ENCODE results near the gene ZIM2.
"Not testable (repeated sequence)": the region's sequence is repeated elsewhere in the genome, so short reads cannot be mapped to it uniquely, and the experiment has no call there.

The ZIM2 gene

GRCh38 chr19:56858026-56858425, 17.5 kb upstream of the ZIM2 start:
- H3K9me3 Mint-ChIP-seq, result peaks cover 43% of the 10 kb centered on the region
- H3K27me3 Mint-ChIP-seq, result no peaks in the 10 kb centered on the region
- H3K27ac Mint-ChIP-seq, result no peak overlapping the region
- DNase-seq, result no peak
- H3K36me3 Mint-ChIP-seq (ENCODE audit: low read depth), result no peaks in the 10 kb centered on the region
- H3K4me1 Mint-ChIP-seq (ENCODE audit: low read depth), result no peaks in the 10 kb centered on the region
- H3K4me3 Mint-ChIP-seq, result no peak overlapping the region

- H3K36me3 Mint-ChIP-seq (ENCODE audit: low read depth), result peaks cover 4% of the 10 kb centered on the region
- no peak for DNase-seq
- no peak overlapping the region for H3K27ac Mint-ChIP-seq
- no peak overlapping the region for H3K4me3 Mint-ChIP-seq
- H3K4me1 Mint-ChIP-seq (ENCODE audit: low read depth), result no peaks in the 10 kb centered on the region
- H3K27me3 Mint-ChIP-seq, result no peaks in the 10 kb centered on the region
- peaks cover 50% of the 10 kb centered on the region for H3K9me3 Mint-ChIP-seq
Observed at GRCh38 chr19:56856822-56857221, 16.3 kb upstream of the ZIM2 start.

- not testable (repeated sequence) for H3K27me3 Mint-ChIP-seq; H3K4me3 Mint-ChIP-seq; H3K27ac Mint-ChIP-seq; H3K4me1 Mint-ChIP-seq (ENCODE audit: low read depth); H3K36me3 Mint-ChIP-seq (ENCODE audit: low read depth); DNase-seq
- H3K9me3 Mint-ChIP-seq, result peaks cover 62% of the 10 kb centered on the region
Observed at GRCh38 chr19:56852361-56852760, 11.8 kb upstream of the ZIM2 start.

DNA sequence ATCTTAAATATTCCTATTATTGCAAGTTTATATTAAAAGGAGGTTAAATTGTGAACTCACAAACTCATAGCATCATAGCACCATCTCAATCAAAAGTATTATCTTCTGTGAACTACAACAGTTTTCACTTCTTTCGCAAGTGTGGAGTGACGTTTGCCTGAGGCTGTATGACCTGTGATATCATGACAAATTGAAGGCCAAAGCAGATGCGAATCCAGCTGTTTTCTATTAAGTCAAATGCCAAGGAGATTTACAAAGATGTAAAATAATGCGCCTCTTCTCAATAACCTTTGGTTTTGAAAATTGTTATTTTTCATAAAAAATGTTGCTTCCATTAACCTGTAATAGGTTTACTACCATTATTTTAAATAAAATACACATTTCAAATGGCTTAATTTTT, 7.6 kb upstream of the ZIM2 start:
- Mint-ChIP-seq H3K27ac (no peak overlapping the region), H3K4me3 (no peak overlapping the region), H3K4me1 (ENCODE audit: low read depth) (no peaks in the 10 kb centered on the region), H3K36me3 (ENCODE audit: low read depth) (peaks cover 4% of the 10 kb centered on the region), H3K9me3 (peaks cover 49% of the 10 kb centered on the region), H3K27me3 (no peaks in the 10 kb centered on the region)
- DNase-seq, result no peak

DNA sequence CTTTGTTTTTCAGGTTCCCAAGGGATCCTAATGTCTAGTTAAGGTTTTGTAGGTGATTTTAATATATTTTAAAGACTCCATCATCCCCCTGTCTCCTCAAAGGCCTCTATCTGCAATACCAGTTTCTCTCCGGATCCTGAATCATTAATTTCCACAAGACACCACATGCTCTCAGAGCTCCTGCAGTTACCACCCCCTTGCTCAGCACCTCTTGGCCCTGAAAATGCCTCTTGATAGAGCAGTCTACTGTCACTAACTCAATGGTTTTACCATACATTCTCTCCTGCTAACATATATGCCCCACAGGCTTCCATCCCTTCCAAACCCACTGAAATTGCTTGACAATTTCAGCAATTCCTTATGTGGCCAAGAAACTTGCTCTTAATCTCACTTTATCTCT, 1.9 kb upstream of the ZIM2 start:
- peaks cover 33% of the 10 kb centered on the region for H3K9me3 Mint-ChIP-seq
- H3K27me3 Mint-ChIP-seq, result peaks cover 28% of the 10 kb centered on the region
- H3K4me3 Mint-ChIP-seq, result no peak overlapping the region
- peaks cover 28% of the 10 kb centered on the region for H3K36me3 Mint-ChIP-seq (ENCODE audit: low read depth)
- DNase-seq, result no peak
- no peak overlapping the region for H3K27ac Mint-ChIP-seq
- peaks cover 3% of the 10 kb centered on the region for H3K4me1 Mint-ChIP-seq (ENCODE audit: low read depth)

GRCh38 chr19:56841193-56841543, 642 bp upstream of the ZIM2 start:
- Mint-ChIP-seq H3K9me3 (peaks cover 35% of the 10 kb centered on the region), H3K36me3 (ENCODE audit: low read depth) (peaks cover 34% of the 10 kb centered on the region), H3K4me3 (no peak overlapping the region), H3K4me1 (ENCODE audit: low read depth) (peaks cover 3% of the 10 kb centered on the region), H3K27me3 (peaks cover 33% of the 10 kb centered on the region), H3K27ac (no peak overlapping the region)
- DNase-seq, result no peak

- Mint-ChIP-seq H3K27me3 (peaks cover 33% of the 10 kb centered on the region), H3K4me1 (ENCODE audit: low read depth) (peaks cover 3% of the 10 kb centered on the region), H3K9me3 (peaks cover 47% of the 10 kb centered on the region), H3K27ac (no peak overlapping the region), H3K4me3 (no peak overlapping the region), H3K36me3 (ENCODE audit: low read depth) (peaks cover 34% of the 10 kb centered on the region)
- DNase-seq, result no peak
Observed at GRCh38 chr19:56839652-56840450, 675 bp downstream of the ZIM2 start.

GRCh38 chr19:56838909-56839651, 1.4 kb downstream of the ZIM2 start:
- Mint-ChIP-seq H3K27ac (no peak overlapping the region), H3K4me3 (no peak overlapping the region), H3K27me3 (peaks cover 33% of the 10 kb centered on the region), H3K9me3 (peaks cover 50% of the 10 kb centered on the region), H3K4me1 (ENCODE audit: low read depth) (peaks cover 3% of the 10 kb centered on the region), H3K36me3 (ENCODE audit: low read depth) (peaks cover 34% of the 10 kb centered on the region)
- DNase-seq, result no peak

DNA sequence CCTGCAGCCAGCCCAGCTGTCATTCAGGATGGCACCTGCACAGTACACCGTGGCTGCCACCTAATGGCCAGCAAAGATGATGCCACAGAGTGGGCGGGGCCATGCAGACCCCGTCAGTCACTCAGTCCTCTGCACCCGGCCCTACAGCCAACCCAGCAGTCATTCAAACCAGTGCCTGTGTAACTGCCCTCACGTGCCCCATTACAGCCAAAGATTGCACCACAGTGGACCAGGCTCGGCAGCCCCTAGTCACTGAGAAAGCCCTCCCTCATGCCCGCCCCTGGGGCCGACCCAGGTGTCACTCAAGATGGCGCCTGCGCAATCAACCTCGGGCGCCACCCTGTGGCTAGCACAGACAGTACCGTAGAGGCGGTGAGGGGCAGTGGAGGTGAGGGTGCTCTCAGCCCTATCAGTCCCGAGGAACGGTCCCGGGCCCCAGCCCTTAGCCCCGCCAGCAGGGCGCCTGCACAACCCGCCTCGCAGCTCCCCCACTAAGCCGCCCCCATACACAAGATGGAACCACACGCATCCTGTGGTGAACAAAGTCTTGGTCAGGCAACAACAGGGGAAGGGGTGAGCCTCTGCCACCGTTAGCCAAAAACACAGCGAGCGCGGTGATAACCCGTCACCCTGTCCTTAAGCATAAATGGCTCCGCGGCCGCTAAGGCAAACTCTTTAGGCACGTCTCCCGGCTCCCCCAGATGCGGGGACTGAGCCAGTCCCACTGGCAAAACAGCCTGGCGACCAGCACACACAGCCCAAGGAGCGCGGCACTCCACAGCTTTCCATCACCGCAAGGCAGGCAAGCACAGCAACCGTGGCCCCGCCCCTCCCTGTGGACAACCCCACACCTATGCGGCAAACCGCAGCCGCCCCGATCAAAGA, 2.3 kb downstream of the ZIM2 start:
- Mint-ChIP-seq H3K9me3 (peaks cover 52% of the 10 kb centered on the region), H3K4me3 (no peak overlapping the region)

DNA sequence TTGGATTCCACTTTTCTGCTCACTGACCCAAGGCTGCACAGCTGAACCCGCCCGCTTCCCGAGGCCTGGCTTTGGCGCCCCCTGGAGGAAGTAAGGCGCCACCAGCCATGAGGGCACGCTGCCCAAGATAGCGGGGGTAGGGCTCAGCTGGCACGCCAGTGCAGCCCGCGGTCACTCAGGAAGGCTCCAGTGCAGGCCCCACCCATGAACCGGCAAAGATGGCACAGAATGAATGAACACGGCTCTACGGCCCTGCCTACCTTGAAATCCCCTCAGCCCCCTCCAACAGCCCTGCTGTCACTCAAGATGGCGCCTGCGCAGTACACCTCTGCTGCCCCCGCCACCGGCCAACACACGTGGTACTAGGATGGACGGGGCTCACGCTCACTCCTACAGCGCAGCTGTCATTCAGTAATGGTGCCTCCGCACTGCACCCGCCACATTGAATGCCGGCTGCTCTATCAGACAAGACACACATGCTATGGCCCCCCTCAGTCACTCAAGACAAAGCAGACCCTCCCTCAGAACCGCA, 3.0 kb downstream of the ZIM2 start:
- peaks cover 3% of the 10 kb centered on the region for H3K4me1 Mint-ChIP-seq (ENCODE audit: low read depth)
- peaks cover 33% of the 10 kb centered on the region for H3K27me3 Mint-ChIP-seq
- H3K9me3 Mint-ChIP-seq, result peaks cover 56% of the 10 kb centered on the region
- no peak for DNase-seq
- H3K36me3 Mint-ChIP-seq (ENCODE audit: low read depth), result peaks cover 34% of the 10 kb centered on the region
- no peak overlapping the region for H3K27ac Mint-ChIP-seq
- H3K4me3 Mint-ChIP-seq, result no peak overlapping the region

More for the DNA sequence above, 2.3 kb downstream of the ZIM2 start:
- H3K27me3 Mint-ChIP-seq, result peaks cover 33% of the 10 kb centered on the region
- peaks cover 34% of the 10 kb centered on the region for H3K36me3 Mint-ChIP-seq (ENCODE audit: low read depth)
- H3K4me1 Mint-ChIP-seq (ENCODE audit: low read depth), result peaks cover 3% of the 10 kb centered on the region
- DNase-seq, result no peak
- H3K27ac Mint-ChIP-seq, result no peak overlapping the region

- DNase-seq, result no peak
- peaks cover 34% of the 10 kb centered on the region for H3K36me3 Mint-ChIP-seq (ENCODE audit: low read depth)
- no peak overlapping the region for H3K27ac Mint-ChIP-seq
- H3K27me3 Mint-ChIP-seq, result peaks cover 33% of the 10 kb centered on the region
- no peak overlapping the region for H3K4me3 Mint-ChIP-seq
- peaks cover 60% of the 10 kb centered on the region for H3K9me3 Mint-ChIP-seq
- peaks cover 3% of the 10 kb centered on the region for H3K4me1 Mint-ChIP-seq (ENCODE audit: low read depth)
Observed at GRCh38 chr19:56837004-56837403, 3.5 kb downstream of the ZIM2 start.

DNA sequence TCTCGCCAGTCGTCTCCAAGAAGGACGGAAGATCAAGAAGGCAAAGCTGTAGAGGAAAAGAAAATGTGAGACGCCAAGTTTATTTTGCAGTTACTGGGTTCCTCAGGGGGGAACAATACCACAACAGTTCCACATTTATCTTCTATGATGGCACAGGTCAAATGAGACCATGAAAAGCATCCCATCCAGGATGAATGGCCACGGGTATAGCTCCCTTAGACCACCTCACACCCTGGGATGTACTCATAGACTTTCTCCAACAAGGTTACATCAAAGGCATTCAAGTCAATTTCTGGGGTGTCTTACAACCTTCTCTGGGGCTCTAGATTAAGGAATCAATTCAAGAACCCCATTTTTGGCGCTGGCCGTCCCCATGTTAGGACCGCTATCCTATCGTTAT, 4.5 kb downstream of the ZIM2 start:
- peaks cover 3% of the 10 kb centered on the region for H3K4me1 Mint-ChIP-seq (ENCODE audit: low read depth)
- H3K9me3 Mint-ChIP-seq, result peaks cover 53% of the 10 kb centered on the region
- no peak overlapping the region for H3K4me3 Mint-ChIP-seq
- H3K36me3 Mint-ChIP-seq (ENCODE audit: low read depth), result peaks cover 29% of the 10 kb centered on the region
- H3K27me3 Mint-ChIP-seq, result peaks cover 26% of the 10 kb centered on the region
- no peak for DNase-seq
- no peak overlapping the region for H3K27ac Mint-ChIP-seq

- no peak overlapping the region for H3K27ac Mint-ChIP-seq
- H3K4me1 Mint-ChIP-seq (ENCODE audit: low read depth), result peaks cover 3% of the 10 kb centered on the region
- no peak overlapping the region for H3K4me3 Mint-ChIP-seq
- peaks cover 20% of the 10 kb centered on the region for H3K27me3 Mint-ChIP-seq
- DNase-seq, result no peak
- peaks cover 51% of the 10 kb centered on the region for H3K9me3 Mint-ChIP-seq
- peaks cover 27% of the 10 kb centered on the region for H3K36me3 Mint-ChIP-seq (ENCODE audit: low read depth)
Observed at GRCh38 chr19:56835401-56835800, 5.1 kb downstream of the ZIM2 start.

DNA sequence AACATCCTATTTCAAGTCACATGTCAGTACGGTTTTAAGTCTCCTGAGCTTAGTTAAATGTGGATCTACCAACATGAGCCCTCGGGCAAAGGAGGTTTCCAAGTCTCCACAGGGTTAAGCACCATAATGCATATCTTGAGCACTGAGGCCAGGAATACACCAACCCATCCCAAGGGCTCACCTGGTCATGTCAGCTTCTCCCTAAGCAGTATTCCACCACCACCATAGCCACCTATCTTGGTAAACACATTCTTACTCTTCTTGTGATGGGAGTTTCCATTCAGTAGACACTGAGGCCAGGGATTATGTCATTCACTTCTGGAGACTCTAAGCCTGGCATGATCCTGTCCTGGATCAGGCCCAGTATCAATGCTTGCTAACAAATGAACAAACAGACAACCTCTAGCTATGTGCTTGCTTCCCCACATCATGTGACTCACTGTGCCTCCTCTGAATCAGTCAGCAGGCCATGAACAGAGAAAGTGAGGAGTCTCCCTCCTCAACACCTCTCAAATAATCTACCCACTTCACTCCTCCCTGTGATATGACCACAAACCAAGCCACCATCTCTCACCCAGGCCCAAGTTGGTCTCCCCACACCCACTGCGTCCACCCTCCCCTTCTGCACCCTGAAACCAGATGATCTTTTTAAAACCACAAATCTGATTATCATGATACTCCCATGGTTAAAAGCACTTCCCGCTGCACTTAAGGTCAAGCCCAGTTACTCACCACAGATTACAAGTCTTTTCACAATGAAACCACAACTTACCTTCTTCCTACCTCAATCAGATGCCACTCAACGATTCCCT, 5.8 kb downstream of the ZIM2 start:
- Mint-ChIP-seq H3K36me3 (ENCODE audit: low read depth) (peaks cover 27% of the 10 kb centered on the region), H3K27me3 (peaks cover 20% of the 10 kb centered on the region), H3K9me3 (peaks cover 56% of the 10 kb centered on the region), H3K4me3 (no peak overlapping the region), H3K27ac (no peak overlapping the region), H3K4me1 (ENCODE audit: low read depth) (peaks cover 3% of the 10 kb centered on the region)
- no peak for DNase-seq

Measured in activated T-cell treated with anti-CD3 and anti-CD28 coated beads, Interleukin-2, amount 50 U/mL, for 24 hours (primary cell).